Muscle of leg (tissue), 9 donors: ENCODE data around the gene SMPX. TPM values are rescaled to one million over a fixed set of nuclear protein-coding genes. Genes with fewer than 3 reads are reported as not detected.

Source experiments
- polyA plus RNA-seq, 8 donors: library from polyadenylated mRNA; unstranded; fragments of 120-200 nt; gene quantifications; one replicate each; pipeline versions ENCODE4 v1.2.1 to v1.2.3, GENCODE V29; 2013; ENCODE audit warnings: inconsistent platforms in 1 of 8, low replicate concordance in 1 of 8; ENCODE audit not compliant: insufficient read length in 8 of 8, insufficient read depth in 1 of 8
- total RNA-seq: library from RNA; stranded (reverse); fragments of 120-200 nt; gene quantifications from one replicate; pipeline ENCODE4 v1.2.4, GENCODE V29; 2013

SMPX gene
- total and polyA plus RNA-seq, 9 donors: 184 to 299 (median 249) TPM

Other genes with a start within 250 kb of the SMPX start
- gene KLHL34, start 99.8 kb downstream of the SMPX start, total RNA-seq: 0.09 TPM
- gene KLHL34, start 99.8 kb downstream of the SMPX start, polyA plus RNA-seq: under 1 TPM; 0.05 to 0.15 (median 0.11) TPM
- gene MBTPS2, start 81.5 kb upstream of the SMPX start, total RNA-seq: 10.7 TPM
- gene MBTPS2, start 81.5 kb upstream of the SMPX start, polyA plus RNA-seq: 10 to 100 TPM; 15.8 to 23.1 (median 21.5) TPM
- 0.93 TPM for gene YY2, start 97.9 kb upstream of the SMPX start, total RNA-seq
- gene YY2, start 97.9 kb upstream of the SMPX start, polyA plus RNA-seq: 1 to 10 TPM; 1.4 to 2.5 (median 1.5) TPM
- gene SMS, start 182.6 kb upstream of the SMPX start, total RNA-seq: 69.9 TPM
- 10 to 100 TPM; 66.1 to 79.4 (median 71.7) TPM for gene SMS, start 182.6 kb upstream of the SMPX start, polyA plus RNA-seq